ENCODE data around the gene NTMT1.
A peak's percentile ranks its signal among the peaks of the same experiment; 100 is the strongest.

Gene NTMT1

GRCh38 chr9:129641750-129642585 is 16.0 kb downstream of the NTMT1 start, which contains the start of gene ASB6:
Gene ASB6, minus strand, starts transcription at chr9:129642151. Its CDS starts 152 bp downstream, at chr9:129641999.
- Histone ChIP-seq H3K36me3 (ENCODE audit: control insufficient read depth in 1 of 2, insufficient read depth in 2 of 2, low read length in 2 of 2) (peaks cover 28 to 32% of the 10 kb centered on the region in 2 experiments), H2BK12ac (ENCODE audit: low read length) (no peak within 1 kb of the TSS), H2AK5ac (ENCODE audit: low read length) (peak within 1 kb of the TSS; percentile 99), H3K18ac (ENCODE audit: low read length) (peak within 1 kb of the TSS; percentile 48), H3K4me3 (ENCODE audit: low read depth, low read length) (peak within 1 kb of the TSS; percentile 97), H3K14ac (ENCODE audit: low read length) (peak within 1 kb of the TSS; percentile 71), H4K8ac (ENCODE audit: low read depth, low read length) (peak within 1 kb of the TSS; percentile 90), H4K91ac (ENCODE audit: low read depth, low read length) (peak within 1 kb of the TSS; percentile 69), H3K27ac (ENCODE audit: low read depth, low read length) (peak within 1 kb of the TSS; percentile 40), H2BK5ac (ENCODE audit: low read depth, low read length, poor library complexity) (peak within 1 kb of the TSS; percentile 11), H3K23ac (ENCODE audit: low read length) (no peak within 1 kb of the TSS), H3K79me1 (ENCODE audit: low read length) (peaks cover 4% of the 10 kb centered on the region), H3K4ac (ENCODE audit: low read depth, low read length) (peak within 1 kb of the TSS; percentile 90), H3K9me3 (ENCODE audit: insufficient read depth, low read depth, low read length) (no peaks in the 10 kb centered on the region), H2AFZ (ENCODE audit: insufficient read depth, low read length, poor library complexity) (peak within 1 kb of the TSS; percentile 84), H3K27me3 (ENCODE audit: insufficient read depth, low read length) (no peaks in the 10 kb centered on the region), H2BK120ac (ENCODE audit: insufficient read depth, low read length, poor library complexity) (peak within 1 kb of the TSS; percentile 29), H3K4me2 (ENCODE audit: low read length) (peak within 1 kb of the TSS; percentile 97), H3K79me2 (ENCODE audit: control insufficient read depth, insufficient read depth, low read length, poor library complexity) (peaks cover 10% of the 10 kb centered on the region), H4K12ac (ENCODE audit: low read depth, low read length) (peak within 1 kb of the TSS; percentile 44), H3K4me1 (ENCODE audit: control insufficient read depth in 1 of 2, insufficient read depth in 2 of 2, low read length in 2 of 2) (peaks cover 8 to 10% of the 10 kb centered on the region in 2 experiments), H3K9ac (ENCODE audit: low read length) (peak within 1 kb of the TSS; percentile 95)
- no CpG with 5 or more reads among the region's 93 CpGs for WGBS (ENCODE audit: extremely low coverage, insufficient coverage, insufficient read length)
- peak; percentile 98 to 99 for DNase-seq

DNA sequence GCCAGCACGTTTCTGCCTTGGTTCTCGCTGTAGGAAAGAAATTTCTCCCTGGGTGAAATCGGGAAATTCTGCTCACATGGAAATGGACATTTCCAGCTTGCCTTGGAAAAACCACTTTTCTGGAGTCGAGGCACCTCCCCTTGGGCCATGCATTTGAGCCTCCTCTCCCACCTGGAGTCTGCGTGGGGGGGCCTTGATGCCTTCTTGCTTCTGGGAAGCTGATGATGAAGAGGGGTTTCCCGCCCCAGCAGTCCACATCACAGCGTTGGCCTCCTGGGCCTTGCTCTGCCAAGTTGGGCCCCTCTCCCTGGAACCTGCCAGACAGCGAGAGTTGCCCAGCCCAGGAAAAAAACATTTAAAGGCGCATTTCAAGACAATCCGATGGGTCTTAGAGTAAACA is 17.7 kb downstream of the NTMT1 start:
- Histone ChIP-seq H2BK120ac (ENCODE audit: insufficient read depth, low read length, poor library complexity) (no peak overlapping the region), H3K36me3 (ENCODE audit: control insufficient read depth in 1 of 2, insufficient read depth in 2 of 2, low read length in 2 of 2) (peaks cover 10 to 14% of the 10 kb centered on the region in 2 experiments), H3K4me2 (ENCODE audit: low read length) (no peak overlapping the region), H3K9ac (ENCODE audit: low read length) (no peak overlapping the region), H3K9me3 (ENCODE audit: insufficient read depth, low read depth, low read length) (no peaks in the 10 kb centered on the region), H4K12ac (ENCODE audit: low read depth, low read length) (no peak overlapping the region), H3K27me3 (ENCODE audit: insufficient read depth, low read length) (no peaks in the 10 kb centered on the region), H2BK12ac (ENCODE audit: low read length) (no peak overlapping the region), H3K79me2 (ENCODE audit: control insufficient read depth, insufficient read depth, low read length, poor library complexity) (peaks cover 10% of the 10 kb centered on the region), H2AK5ac (ENCODE audit: low read length) (no peak overlapping the region), H2AFZ (ENCODE audit: insufficient read depth, low read length, poor library complexity) (no peak overlapping the region), H3K27ac (ENCODE audit: low read depth, low read length) (no peak overlapping the region), H2BK5ac (ENCODE audit: low read depth, low read length, poor library complexity) (no peak overlapping the region), H3K23ac (ENCODE audit: low read length) (no peak overlapping the region), H3K18ac (ENCODE audit: low read length) (no peak overlapping the region), H3K4me1 (ENCODE audit: control insufficient read depth in 1 of 2, insufficient read depth in 2 of 2, low read length in 2 of 2) (peaks cover 8 to 16% of the 10 kb centered on the region in 2 experiments), H4K91ac (ENCODE audit: low read depth, low read length) (no peak overlapping the region), H3K4ac (ENCODE audit: low read depth, low read length) (no peak overlapping the region), H3K14ac (ENCODE audit: low read length) (no peak overlapping the region), H3K4me3 (ENCODE audit: low read depth, low read length) (no peak overlapping the region), H3K79me1 (ENCODE audit: low read length) (peaks cover 5% of the 10 kb centered on the region), H4K8ac (ENCODE audit: low read depth, low read length) (no peak overlapping the region)
- WGBS (ENCODE audit: extremely low coverage, insufficient coverage, insufficient read length), result no CpG with 5 or more reads among the region's 10 CpGs
- DNase-seq, result no peak

DNA sequence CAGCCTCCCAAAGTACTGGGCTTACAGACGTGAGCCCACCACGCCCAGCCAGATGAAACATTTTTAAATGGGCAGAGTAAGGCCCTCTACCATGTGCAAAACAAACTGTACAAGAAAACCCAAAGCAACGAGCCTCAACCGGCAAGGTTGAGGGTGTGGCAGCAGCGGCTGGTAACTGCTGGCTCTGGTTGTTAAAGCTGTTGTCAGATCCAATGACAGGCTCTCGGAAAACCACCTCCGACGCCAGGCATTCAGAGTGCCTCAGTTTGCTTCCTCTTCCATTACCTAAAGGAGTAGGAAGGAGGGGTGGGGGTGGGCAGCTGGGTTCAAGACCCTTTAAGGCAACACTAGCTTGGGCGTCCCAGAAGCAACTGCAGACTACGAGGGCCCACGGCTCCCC is 18.4 kb downstream of the NTMT1 start:
- no peak overlapping the region for H2BK5ac ChIP-seq (ENCODE audit: low read depth, low read length, poor library complexity)
- H4K8ac ChIP-seq (ENCODE audit: low read depth, low read length), result no peak overlapping the region
- H3K14ac ChIP-seq (ENCODE audit: low read length), result no peak overlapping the region
- H3K79me2 ChIP-seq (ENCODE audit: control insufficient read depth, insufficient read depth, low read length, poor library complexity), result peaks cover 10% of the 10 kb centered on the region
- no peak overlapping the region for H2AK5ac ChIP-seq (ENCODE audit: low read length)
- H3K4ac ChIP-seq (ENCODE audit: low read depth, low read length), result no peak overlapping the region
- H3K9ac ChIP-seq (ENCODE audit: low read length), result no peak overlapping the region
- H4K91ac ChIP-seq (ENCODE audit: low read depth, low read length), result no peak overlapping the region
- peaks cover 8 to 16% of the 10 kb centered on the region in 2 experiments for H3K4me1 ChIP-seq (ENCODE audit: control insufficient read depth in 1 of 2, insufficient read depth in 2 of 2, low read length in 2 of 2)
- H4K12ac ChIP-seq (ENCODE audit: low read depth, low read length), result no peak overlapping the region
- H3K27me3 ChIP-seq (ENCODE audit: insufficient read depth, low read length), result no peaks in the 10 kb centered on the region
- H2BK120ac ChIP-seq (ENCODE audit: insufficient read depth, low read length, poor library complexity), result no peak overlapping the region
- DNase-seq, result no peak
- no peak overlapping the region for H3K4me3 ChIP-seq (ENCODE audit: low read depth, low read length)
- peaks cover 4 to 8% of the 10 kb centered on the region in 2 experiments for H3K36me3 ChIP-seq (ENCODE audit: control insufficient read depth in 1 of 2, insufficient read depth in 2 of 2, low read length in 2 of 2)
- no peak overlapping the region for H2BK12ac ChIP-seq (ENCODE audit: low read length)
- H3K4me2 ChIP-seq (ENCODE audit: low read length), result no peak overlapping the region
- no CpG with 5 or more reads among the region's 11 CpGs for WGBS (ENCODE audit: extremely low coverage, insufficient coverage, insufficient read length)
- no peak overlapping the region for H3K23ac ChIP-seq (ENCODE audit: low read length)
- no peaks in the 10 kb centered on the region for H3K9me3 ChIP-seq (ENCODE audit: insufficient read depth, low read depth, low read length)
- H2AFZ ChIP-seq (ENCODE audit: insufficient read depth, low read length, poor library complexity), result no peak overlapping the region
- H3K18ac ChIP-seq (ENCODE audit: low read length), result no peak overlapping the region
- H3K79me1 ChIP-seq (ENCODE audit: low read length), result peaks cover 6% of the 10 kb centered on the region
- no peak overlapping the region for H3K27ac ChIP-seq (ENCODE audit: low read depth, low read length)

GRCh38 chr9:129644902-129645301 is 18.9 kb downstream of the NTMT1 start:
- no peak overlapping the region for H3K4me2 ChIP-seq (ENCODE audit: low read length)
- H4K8ac ChIP-seq (ENCODE audit: low read depth, low read length), result no peak overlapping the region
- no peak overlapping the region for H3K23ac ChIP-seq (ENCODE audit: low read length)
- H3K27ac ChIP-seq (ENCODE audit: low read depth, low read length), result no peak overlapping the region
- no peak overlapping the region for H2AK5ac ChIP-seq (ENCODE audit: low read length)
- no peaks in the 10 kb centered on the region for H3K9me3 ChIP-seq (ENCODE audit: insufficient read depth, low read depth, low read length)
- no peak overlapping the region for H2BK120ac ChIP-seq (ENCODE audit: insufficient read depth, low read length, poor library complexity)
- H4K91ac ChIP-seq (ENCODE audit: low read depth, low read length), result no peak overlapping the region
- peaks cover 10% of the 10 kb centered on the region for H3K79me2 ChIP-seq (ENCODE audit: control insufficient read depth, insufficient read depth, low read length, poor library complexity)
- no peak overlapping the region for H2AFZ ChIP-seq (ENCODE audit: insufficient read depth, low read length, poor library complexity)
- H2BK5ac ChIP-seq (ENCODE audit: low read depth, low read length, poor library complexity), result no peak overlapping the region
- no CpG with 5 or more reads among the region's 17 CpGs for WGBS (ENCODE audit: extremely low coverage, insufficient coverage, insufficient read length)
- H3K18ac ChIP-seq (ENCODE audit: low read length), result no peak overlapping the region
- peaks cover 3 to 4% of the 10 kb centered on the region in 2 experiments for H3K36me3 ChIP-seq (ENCODE audit: control insufficient read depth in 1 of 2, insufficient read depth in 2 of 2, low read length in 2 of 2)
- no peak overlapping the region for H3K4me3 ChIP-seq (ENCODE audit: low read depth, low read length)
- H3K14ac ChIP-seq (ENCODE audit: low read length), result no peak overlapping the region
- peaks cover 8 to 16% of the 10 kb centered on the region in 2 experiments for H3K4me1 ChIP-seq (ENCODE audit: control insufficient read depth in 1 of 2, insufficient read depth in 2 of 2, low read length in 2 of 2)
- H4K12ac ChIP-seq (ENCODE audit: low read depth, low read length), result no peak overlapping the region
- H3K9ac ChIP-seq (ENCODE audit: low read length), result no peak overlapping the region
- no peak overlapping the region for H2BK12ac ChIP-seq (ENCODE audit: low read length)
- H3K79me1 ChIP-seq (ENCODE audit: low read length), result peaks cover 6% of the 10 kb centered on the region
- no peak for DNase-seq
- no peak overlapping the region for H3K4ac ChIP-seq (ENCODE audit: low read depth, low read length)
- no peaks in the 10 kb centered on the region for H3K27me3 ChIP-seq (ENCODE audit: insufficient read depth, low read length)
